GM18505 (cell line): ENCODE results near the gene C1QTNF6.
A peak's percentile ranks its signal among the peaks of the same experiment; 100 is the strongest.

Experiments
- ATAC-seq: cut with Tn5 transposase; IDR thresholded peaks from one replicate; pipeline ENCODE4 v1.9.1; 2021; ENCODE audit not compliant: unreplicated experiment
- POLR2A ChIP-seq: IDR thresholded peaks from 4 replicates; pipeline ENCODE4 v1.6.1; 2011; ENCODE audit warnings: borderline replicate concordance; ENCODE audit not compliant: insufficient read depth, insufficient read length; ENCODE audit errors: extremely low read depth

C1QTNF6 gene

DNA sequence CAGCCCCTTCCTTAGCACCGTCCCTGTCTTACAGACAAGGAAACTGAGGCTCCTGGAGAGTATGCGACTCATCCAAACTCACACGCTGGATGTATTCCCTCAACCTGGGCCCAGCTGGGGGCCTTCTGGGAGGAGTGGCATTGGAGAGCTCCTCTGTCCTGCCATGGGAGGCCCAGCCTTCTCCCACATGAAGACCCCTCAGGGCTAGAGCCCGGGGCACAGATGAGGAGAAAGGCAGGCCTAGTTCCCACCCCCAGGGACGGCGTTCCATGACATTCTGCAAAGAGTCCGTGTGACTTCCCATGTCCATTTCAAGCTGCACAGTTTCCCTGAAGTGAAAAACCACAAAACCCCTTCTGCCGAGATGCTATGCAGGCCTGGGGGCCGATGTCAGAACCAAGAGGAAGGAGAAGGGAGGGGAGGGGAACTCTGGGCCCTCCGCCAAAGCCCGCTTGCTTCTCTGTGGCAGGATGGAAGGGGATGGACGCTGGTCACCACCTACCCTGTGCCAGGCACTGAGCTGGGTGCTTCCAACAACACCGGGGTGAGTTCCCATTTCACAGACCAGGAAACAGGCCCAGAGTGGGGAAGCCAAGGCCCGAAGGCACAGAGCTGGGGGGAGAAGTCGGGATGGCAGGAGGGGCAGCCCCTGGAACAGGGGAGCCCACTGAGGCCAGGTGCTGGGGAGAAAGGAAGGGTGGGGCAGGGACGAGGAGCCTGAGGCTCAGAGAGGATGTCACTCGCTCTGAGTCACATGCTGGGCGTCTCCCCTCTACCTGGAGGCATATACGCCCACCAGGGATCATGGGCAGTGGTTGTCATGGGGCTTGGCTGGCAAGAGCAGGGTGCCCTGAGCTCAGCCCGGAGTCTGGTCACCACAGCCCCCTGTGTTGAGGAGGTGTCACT lies 40.3 kb upstream of the C1QTNF6 start:
- no peak for TF ChIP-seq POLR2A

DNA sequence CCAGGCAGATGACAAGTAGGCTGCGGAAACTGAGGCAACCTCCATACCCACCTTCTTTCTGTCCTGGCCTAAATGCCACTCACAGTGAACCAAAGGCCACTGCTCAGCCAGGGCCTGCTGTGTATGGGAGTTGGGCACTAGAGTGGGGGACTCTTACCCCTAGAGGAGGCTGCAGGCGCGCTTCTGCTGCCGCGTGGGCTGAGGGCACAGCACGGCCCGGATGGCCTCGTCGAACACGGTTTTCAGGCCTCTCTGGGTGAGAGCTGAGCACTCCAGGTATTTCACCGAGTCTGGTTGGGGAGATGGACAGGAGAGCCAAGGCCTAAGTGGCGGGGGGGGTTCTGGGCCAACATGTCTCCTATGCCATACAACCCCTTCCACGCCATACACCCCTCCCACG lies 38.5 kb upstream of the C1QTNF6 start:
- no peak for TF ChIP-seq POLR2A
- no peak for ATAC-seq

More for the DNA sequence above, 40.3 kb upstream of the C1QTNF6 start:
- no peak for ATAC-seq

DNA sequence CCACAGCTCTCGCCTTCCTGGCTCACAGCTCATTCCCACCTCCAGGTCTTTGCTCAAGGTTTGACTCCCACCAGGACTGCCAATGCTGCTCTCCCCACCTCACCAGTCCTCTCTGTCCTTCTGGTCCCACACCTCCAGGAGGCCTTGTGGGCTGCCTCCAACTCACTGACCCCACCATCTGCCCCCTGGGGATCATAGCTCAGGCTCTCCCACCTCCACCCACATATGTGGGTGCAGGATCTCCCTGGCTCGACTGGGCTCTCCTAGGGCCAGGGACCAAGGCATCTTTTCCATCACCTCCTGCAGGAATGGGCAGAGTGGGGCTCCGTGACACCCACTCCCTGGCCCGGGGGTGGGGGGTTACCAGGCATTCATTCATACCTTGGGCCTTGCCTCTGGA lies 38.0 kb upstream of the C1QTNF6 start:
- TF ChIP-seq POLR2A = no peak
- no peak for ATAC-seq

DNA sequence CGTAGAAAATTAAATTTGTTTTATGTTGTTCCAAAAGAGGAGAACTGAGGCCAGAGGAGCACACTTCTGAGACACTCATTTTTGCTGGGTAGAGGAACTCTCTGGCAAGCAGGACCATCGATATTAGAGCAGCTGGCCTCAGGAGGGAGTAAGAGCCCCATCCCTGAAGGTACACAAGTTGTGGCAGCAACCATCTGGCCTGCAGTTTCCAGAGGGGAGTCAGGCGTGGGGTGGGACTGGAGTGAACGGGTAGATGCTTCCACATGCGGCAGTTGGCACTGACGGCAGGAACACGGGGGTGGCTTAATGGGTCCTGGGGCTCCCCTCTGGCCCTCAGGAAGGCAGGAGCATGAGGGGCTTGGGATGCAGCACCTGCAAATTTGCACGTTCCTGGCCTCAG lies 37.4 kb upstream of the C1QTNF6 start:
- TF ChIP-seq POLR2A = no peak
- ATAC-seq = no peak

DNA sequence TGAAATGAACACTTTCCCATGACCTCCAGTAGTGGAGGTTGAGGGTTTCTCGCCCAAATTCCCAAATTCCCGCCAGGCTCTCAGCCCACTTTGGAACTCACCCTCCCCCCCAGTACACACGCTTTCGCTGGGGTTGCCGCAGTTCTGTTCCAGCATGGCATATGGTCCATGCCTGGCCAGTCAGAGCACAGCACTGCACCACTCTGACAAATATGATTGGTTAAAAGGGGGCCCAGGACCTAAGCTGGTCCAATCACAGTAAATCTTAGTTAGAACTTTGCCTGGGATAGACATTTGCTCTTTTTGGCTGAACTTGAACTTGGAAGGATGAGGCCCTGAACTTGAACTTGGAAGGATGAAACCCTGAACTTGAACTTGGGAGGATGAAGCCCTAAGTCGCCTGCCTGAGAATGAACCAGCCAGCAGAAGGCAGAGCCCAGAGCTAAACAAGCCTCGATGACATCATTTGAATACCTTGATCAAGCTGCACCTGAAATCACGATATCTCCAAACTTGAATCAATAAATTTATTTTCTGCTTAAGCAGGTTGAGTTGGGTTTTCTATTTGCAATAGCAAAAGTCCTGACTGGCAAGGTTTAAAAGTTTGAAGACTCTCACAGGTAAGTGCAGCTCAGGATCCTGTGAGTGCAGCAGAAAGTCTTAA lies 36.8 kb upstream of the C1QTNF6 start:
- peak; percentile 27 for TF ChIP-seq POLR2A

DNA sequence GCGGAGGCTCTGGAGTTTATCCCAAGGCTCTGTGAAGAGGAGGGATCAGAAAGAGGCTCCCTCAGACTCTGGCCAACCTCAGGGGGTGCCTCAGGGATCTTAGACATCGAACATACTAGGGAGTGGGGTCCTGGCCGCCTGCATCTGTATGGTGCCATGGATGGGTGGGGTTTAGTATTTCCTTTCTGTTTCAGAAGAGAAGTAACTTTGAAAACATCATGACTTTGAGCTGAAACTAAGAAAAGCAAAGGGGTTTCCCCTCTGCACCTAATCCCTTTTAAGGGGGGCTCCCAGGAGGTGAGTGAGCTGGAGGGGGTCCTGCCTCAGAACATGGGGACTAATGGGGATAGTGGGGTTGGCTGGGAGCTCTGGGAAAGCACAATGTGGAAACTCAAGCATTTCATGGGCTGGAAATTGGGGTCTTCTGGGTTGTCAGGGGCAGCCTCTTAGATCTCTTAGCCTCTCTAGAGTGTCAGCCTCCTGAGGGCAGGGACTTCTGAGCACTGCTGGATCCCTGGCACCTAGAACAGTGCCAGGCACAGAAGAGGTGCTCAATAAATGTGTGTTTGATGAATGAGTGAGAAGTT lies 36.0 kb upstream of the C1QTNF6 start:
- ATAC-seq = no peak
- peak; percentile 1 for TF ChIP-seq POLR2A

More for the DNA sequence above, 36.8 kb upstream of the C1QTNF6 start:
- no peak for ATAC-seq

DNA sequence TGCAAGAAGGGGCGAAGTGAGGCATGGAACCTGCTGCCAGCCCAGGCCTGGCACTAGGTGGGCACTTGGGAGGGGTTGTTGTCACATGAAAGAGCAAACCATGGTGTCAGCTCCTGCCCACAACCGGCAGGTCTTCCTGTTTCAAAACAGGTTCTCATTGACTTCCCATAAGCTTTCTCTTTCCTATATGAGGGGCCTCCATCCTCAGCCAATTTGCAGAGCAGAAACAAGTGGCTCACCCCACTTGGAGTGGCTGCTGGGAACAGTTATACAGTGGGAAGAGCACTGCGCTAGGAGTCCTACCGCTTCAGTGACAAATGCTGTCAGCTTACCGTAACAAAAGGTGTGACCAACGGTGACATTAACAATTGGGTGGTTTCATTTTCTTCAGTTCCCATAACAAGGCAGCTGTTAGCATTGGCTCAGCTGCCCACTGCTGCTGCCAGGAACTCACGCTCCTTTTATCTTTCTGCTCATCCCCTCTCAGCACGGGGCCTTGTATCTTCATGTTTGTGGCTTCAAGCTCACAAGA lies 34.5 kb upstream of the C1QTNF6 start:
- no peak for ATAC-seq
- TF ChIP-seq POLR2A = peak; percentile 25

DNA sequence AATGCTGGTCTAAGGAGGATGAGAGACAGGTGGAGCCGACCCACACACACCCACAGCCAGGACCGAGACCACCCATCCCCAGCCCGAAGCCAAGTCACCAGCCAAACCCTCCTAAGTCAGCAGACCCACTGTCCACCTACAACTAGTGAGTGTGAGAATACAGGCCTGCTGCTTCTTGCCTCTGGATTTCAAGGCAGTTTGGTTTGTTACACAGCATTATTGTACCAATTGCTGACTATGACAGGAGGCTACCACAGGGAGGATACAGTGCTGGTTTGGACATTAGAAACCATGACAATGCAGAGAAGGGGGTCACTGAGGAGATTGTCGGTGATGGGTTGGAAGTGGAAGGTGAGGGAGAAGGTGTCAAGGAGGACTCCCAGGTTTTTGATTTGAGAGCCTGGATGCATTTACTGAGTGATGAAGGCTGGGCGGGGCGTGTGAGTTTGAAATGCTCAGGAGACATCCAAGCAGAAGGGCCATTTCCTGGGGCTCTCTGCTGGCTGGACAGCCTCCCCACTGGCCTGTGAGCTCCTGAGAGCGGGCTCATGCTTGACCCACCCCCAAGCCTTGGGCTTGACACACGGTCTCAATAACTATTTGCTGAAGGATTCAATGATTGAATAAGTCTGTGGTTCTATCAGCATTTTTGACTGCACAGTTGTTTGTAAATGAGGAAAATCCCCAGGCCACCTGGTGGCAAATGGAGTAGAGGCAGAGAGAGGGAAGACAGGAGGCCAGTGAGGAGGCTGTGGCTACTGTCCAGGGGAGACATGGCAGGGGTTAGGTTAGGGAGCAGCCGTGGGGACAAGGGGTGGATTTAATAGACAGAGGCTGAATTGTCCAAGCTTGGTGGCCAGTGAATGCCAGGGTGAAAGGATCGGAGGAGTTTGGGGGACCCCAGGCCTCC lies 33.6 kb upstream of the C1QTNF6 start:
- ATAC-seq = no peak
- TF ChIP-seq POLR2A = no peak

DNA sequence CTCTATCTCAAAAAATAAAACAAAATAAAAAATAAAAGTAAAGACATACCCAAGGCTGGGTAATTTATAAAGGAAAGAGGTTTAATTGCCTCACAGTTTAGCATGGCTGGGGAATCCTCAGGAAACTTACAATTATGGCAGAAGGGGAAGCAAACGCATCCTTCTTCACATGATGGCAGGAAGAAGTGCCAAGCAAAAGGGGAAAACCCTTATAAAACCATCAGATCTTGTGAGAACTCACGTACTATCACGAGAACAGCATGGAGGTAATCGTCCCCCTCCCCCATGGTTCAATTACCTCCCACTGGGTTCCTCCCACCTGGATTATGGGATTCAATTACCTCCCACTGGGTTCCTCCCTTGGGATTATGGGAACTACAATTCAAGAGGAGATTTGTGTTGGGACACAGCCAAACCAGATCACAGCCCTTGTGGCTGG lies 32.5 kb upstream of the C1QTNF6 start:
- TF ChIP-seq POLR2A = peak; percentile 50
- ATAC-seq = no peak

DNA sequence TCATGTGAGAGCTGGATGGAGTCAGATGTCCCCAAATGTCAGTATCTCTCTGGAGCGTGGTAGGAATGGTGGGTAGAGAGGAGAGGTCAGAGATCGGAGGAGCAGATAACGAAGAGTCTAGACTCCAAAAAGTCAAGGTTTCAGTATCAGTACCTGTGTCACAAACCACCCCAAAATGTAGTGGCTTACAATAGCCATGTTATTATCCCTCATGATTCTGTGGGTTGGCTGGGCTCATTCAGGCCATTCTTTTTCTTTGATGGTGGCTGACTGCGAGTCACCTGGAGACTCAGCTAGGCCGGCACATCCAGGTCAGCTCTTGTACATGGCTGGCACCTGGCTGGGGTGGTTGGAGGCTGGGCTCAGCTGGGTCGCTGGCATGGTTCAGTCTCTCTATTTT lies 31.5 kb upstream of the C1QTNF6 start:
- ATAC-seq = no peak
- TF ChIP-seq POLR2A = no peak

DNA sequence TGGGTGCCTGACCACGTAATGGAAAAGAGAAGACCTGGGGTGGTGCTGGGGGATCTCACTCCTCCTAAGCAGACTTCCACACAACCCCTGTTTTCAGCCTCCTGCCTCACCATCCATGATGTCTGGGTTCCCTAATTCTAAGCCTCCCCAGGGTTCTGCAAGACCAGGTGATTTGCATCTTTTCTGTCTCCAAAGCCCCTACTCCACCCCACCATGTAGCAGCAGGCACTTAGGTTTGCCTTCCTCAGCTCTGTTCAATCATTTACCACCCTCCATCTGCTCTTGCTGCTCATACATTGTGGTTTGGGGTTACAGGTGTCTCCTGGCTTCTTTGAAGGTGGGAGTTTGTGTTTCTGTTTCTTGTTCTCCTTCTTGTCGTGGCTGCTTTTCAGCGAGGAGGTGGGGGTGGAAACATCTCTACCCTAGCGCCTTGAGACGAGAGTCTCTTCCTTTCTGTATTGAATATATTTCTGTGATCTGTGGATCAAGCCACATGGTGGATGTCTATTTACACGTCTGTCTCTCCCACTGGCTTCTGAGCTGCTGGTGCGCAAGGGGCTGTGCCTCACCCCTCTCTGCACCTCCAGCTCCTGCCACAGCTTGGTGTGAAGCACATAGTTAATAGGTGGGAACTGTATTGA lies 30.8 kb upstream of the C1QTNF6 start:
- ATAC-seq = peak; percentile 62

DNA sequence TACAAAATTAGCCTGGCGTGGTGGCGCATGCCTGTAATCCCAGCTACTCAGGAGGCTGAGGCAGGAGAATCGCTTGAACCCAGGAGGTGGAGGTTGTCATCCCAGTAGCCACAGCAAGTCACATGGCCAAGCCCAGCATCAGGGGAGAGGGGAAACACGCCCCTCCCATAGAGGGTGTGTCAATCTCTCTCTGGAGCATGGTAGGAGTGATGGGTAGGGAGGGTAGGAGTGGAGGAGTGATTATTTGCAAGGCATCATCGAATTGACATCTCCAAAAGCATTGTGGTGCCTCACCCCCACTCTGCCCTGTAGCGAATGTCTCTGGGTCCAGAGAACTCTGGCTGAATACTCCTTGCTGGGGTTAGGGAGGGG lies 30.3 kb upstream of the C1QTNF6 start:
- TF ChIP-seq POLR2A = no peak
- ATAC-seq = no peak

More for the DNA sequence above, 30.8 kb upstream of the C1QTNF6 start:
- peak; percentile 52 for TF ChIP-seq POLR2A
